ENCODE data around the gene TNS3. TPM values are rescaled to one million over a fixed set of nuclear protein-coding genes. Genes with fewer than 3 reads are reported as not detected.
A peak's percentile ranks its signal among the peaks of the same experiment; 100 is the strongest.
"Not testable (repeated sequence)": the region's sequence is repeated elsewhere in the genome, so short reads cannot be mapped to it uniquely, and the experiment has no call there.

TNS3 gene
- total RNA-seq, 1 donor from 2014 or later: 120 TPM

GRCh38 chr7:47446871-47447466, 134.9 kb downstream of the TNS3 start:
- TF ChIP-seq CTCF (IDR thresholded peaks at IDR 0.05; ENCODE audit: unreplicated experiment): no peak
- no peaks in the 10 kb centered on the region for H3K27me3 Mint-ChIP-seq
- H3K9me3 Mint-ChIP-seq (ENCODE audit: low read depth): no peaks in the 10 kb centered on the region
- no peak for DNase-seq (ENCODE audit: low spot score, unreplicated experiment)
- peaks cover 2% of the 10 kb centered on the region for H3K36me3 Mint-ChIP-seq (ENCODE audit: insufficient read depth)
- H3K4me3 Mint-ChIP-seq (ENCODE audit: low read depth): peak overlapping the region; percentile 11
- peak overlapping the region; percentile 87 for H3K27ac Mint-ChIP-seq
- peaks cover 60% of the 10 kb centered on the region for H3K4me1 Mint-ChIP-seq (ENCODE audit: low read depth)

- Mint-ChIP-seq H3K36me3 (ENCODE audit: insufficient read depth) (peaks cover 2% of the 10 kb centered on the region), H3K27ac (peak overlapping the region; percentile 90), H3K9me3 (ENCODE audit: low read depth) (no peaks in the 10 kb centered on the region), H3K27me3 (no peaks in the 10 kb centered on the region), H3K4me1 (ENCODE audit: low read depth) (peaks cover 55% of the 10 kb centered on the region), H3K4me3 (ENCODE audit: low read depth) (no peak overlapping the region)
- peak; percentile 66 for TF ChIP-seq CTCF (IDR thresholded peaks at IDR 0.05; ENCODE audit: unreplicated experiment)
- DNase-seq (ENCODE audit: low spot score, unreplicated experiment): no peak
Measured at GRCh38 chr7:47444376-47445098, 137.4 kb downstream of the TNS3 start.

DNA sequence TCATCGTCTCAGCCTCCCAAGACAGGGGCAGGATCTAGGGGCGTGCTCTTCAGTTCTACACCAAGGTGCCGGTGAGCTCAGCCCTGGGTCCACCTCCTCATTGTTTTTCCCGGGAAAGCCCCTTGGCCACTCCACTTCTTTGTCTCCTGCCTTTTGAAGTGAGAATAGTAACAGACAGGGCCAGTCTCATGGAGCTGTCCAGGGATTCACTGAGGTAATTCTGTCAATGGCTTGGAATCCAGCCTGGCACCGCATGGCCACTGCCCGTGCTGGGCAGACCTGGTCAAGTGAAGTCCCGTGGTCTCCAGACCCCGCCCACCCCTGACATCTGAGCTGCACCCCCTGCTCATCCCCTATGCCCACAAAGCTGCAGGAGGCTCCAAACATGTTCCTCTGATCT, 138.9 kb downstream of the TNS3 start:
- H3K27ac Mint-ChIP-seq: peak overlapping the region; percentile 64
- peaks cover 51% of the 10 kb centered on the region for H3K4me1 Mint-ChIP-seq (ENCODE audit: low read depth)
- H3K9me3 Mint-ChIP-seq (ENCODE audit: low read depth): no peaks in the 10 kb centered on the region
- no peaks in the 10 kb centered on the region for H3K27me3 Mint-ChIP-seq
- no peak overlapping the region for H3K4me3 Mint-ChIP-seq (ENCODE audit: low read depth)
- no peak for DNase-seq (ENCODE audit: low spot score, unreplicated experiment)
- no peak for TF ChIP-seq CTCF (IDR thresholded peaks at IDR 0.05; ENCODE audit: unreplicated experiment)
- peaks cover 8% of the 10 kb centered on the region for H3K36me3 Mint-ChIP-seq (ENCODE audit: insufficient read depth)

- H3K36me3 Mint-ChIP-seq (ENCODE audit: insufficient read depth): peaks cover 8% of the 10 kb centered on the region
- DNase-seq (ENCODE audit: low spot score, unreplicated experiment): no peak
- no peak overlapping the region for H3K4me3 Mint-ChIP-seq (ENCODE audit: low read depth)
- H3K9me3 Mint-ChIP-seq (ENCODE audit: low read depth): no peaks in the 10 kb centered on the region
- no peak for TF ChIP-seq CTCF (IDR thresholded peaks at IDR 0.05; ENCODE audit: unreplicated experiment)
- peak overlapping the region; percentile 64 for H3K27ac Mint-ChIP-seq
- H3K27me3 Mint-ChIP-seq: no peaks in the 10 kb centered on the region
- peaks cover 47% of the 10 kb centered on the region for H3K4me1 Mint-ChIP-seq (ENCODE audit: low read depth)
Measured at GRCh38 chr7:47442605-47442865, 139.4 kb downstream of the TNS3 start.

- peak overlapping the region; percentile 71 for H3K27ac Mint-ChIP-seq
- TF ChIP-seq CTCF (IDR thresholded peaks at IDR 0.05; ENCODE audit: unreplicated experiment): no peak
- peaks cover 42% of the 10 kb centered on the region for H3K4me1 Mint-ChIP-seq (ENCODE audit: low read depth)
- no peaks in the 10 kb centered on the region for H3K27me3 Mint-ChIP-seq
- H3K9me3 Mint-ChIP-seq (ENCODE audit: low read depth): no peaks in the 10 kb centered on the region
- DNase-seq (ENCODE audit: low spot score, unreplicated experiment): no peak
- H3K4me3 Mint-ChIP-seq (ENCODE audit: low read depth): no peak overlapping the region
- H3K36me3 Mint-ChIP-seq (ENCODE audit: insufficient read depth): peaks cover 8% of the 10 kb centered on the region
Measured at GRCh38 chr7:47441796-47442604, 139.9 kb downstream of the TNS3 start.

GRCh38 chr7:47441048-47441447, 140.9 kb downstream of the TNS3 start:
- H3K27me3 Mint-ChIP-seq; H3K9me3 Mint-ChIP-seq (ENCODE audit: low read depth); H3K36me3 Mint-ChIP-seq (ENCODE audit: insufficient read depth); H3K4me3 Mint-ChIP-seq (ENCODE audit: low read depth); DNase-seq (ENCODE audit: low spot score, unreplicated experiment); H3K27ac Mint-ChIP-seq: not testable (repeated sequence)
- peaks cover 34% of the 10 kb centered on the region for H3K4me1 Mint-ChIP-seq (ENCODE audit: low read depth)

Measured in progenitor cell of endocrine pancreas (in vitro differentiated cells).